SK-N-SH (cell line): Measurements from ENCODE around the gene SLC27A4.

Source experiments
- MEF2A ChIP-seq: IDR thresholded peaks from 2 replicates; pipeline ENCODE4 v1.4.0; 2012; ENCODE audit warnings: low read depth, borderline replicate concordance
- SMC3 ChIP-seq: IDR thresholded peaks from 2 replicates; pipeline ENCODE4 v1.6.1; 2012; ENCODE audit warnings: low read depth, low read length, improper control_type of control experiment
- TAF1 ChIP-seq: IDR thresholded peaks from 2 replicates; pipeline ENCODE4 v1.6.1; 2012; ENCODE audit warnings: low read depth, mild to moderate bottlenecking, low read length, moderate library complexity, borderline replicate concordance
- TF ChIP-seq, protein P1 (sequence below): IDR thresholded peaks from 2 replicates; pipeline ENCODE4 v1.4.0; 2012; ENCODE audit warnings: low read depth
- TF ChIP-seq, protein P2 (sequence below): fragments of 150-350 bp; IDR thresholded peaks from 2 replicates; pipeline ENCODE4 v1.6.1; 2017; ENCODE audit warnings: antibody characterized with exemption, low read length, low read depth, borderline replicate concordance

DNA sequence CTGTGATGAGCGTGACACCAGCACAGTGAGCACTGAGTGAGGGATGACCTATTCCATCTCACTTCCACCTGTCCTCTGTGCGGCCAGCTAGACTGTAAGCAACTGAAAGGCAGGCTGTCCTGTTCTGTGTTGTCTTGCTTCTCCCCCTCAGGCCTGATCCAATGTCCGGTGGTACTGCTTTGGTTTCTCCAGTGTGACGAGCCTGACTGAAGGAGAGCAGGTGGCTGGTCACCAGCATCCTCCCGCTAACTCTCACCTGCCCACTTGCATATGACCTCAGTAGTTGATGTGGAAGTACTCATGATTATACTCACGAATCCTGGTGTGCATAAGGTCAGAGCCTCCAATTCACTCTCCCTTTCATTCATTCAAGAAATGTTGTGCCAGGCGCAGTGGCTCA lies 2.4 kb upstream of the SLC27A4 start:
- TF ChIP-seq TAF1 (no peak), SMC3 (no peak), MEF2A (no peak)
- TF ChIP-seq, protein P1, sequence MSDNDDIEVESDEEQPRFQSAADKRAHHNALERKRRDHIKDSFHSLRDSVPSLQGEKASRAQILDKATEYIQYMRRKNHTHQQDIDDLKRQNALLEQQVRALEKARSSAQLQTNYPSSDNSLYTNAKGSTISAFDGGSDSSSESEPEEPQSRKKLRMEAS: no peak
- TF ChIP-seq, protein P2, sequence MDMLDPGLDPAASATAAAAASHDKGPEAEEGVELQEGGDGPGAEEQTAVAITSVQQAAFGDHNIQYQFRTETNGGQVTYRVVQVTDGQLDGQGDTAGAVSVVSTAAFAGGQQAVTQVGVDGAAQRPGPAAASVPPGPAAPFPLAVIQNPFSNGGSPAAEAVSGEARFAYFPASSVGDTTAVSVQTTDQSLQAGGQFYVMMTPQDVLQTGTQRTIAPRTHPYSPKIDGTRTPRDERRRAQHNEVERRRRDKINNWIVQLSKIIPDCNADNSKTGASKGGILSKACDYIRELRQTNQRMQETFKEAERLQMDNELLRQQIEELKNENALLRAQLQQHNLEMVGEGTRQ: no peak
